ENCODE data around the gene PUS1.
"Not testable (repeated sequence)": the region's sequence is repeated elsewhere in the genome, so short reads cannot be mapped to it uniquely, and the experiment has no call there.

The PUS1 gene

GRCh38 chr12:131949431-131950181 is 20.5 kb downstream of the PUS1 start, which contains the start of gene EP400:
TSS of gene EP400 (plus strand) at chr12:131949942. CDS start at chr12:131960620, 10,678 bp downstream.
- peak within 1 kb of the TSS; percentile 85 for H4K91ac ChIP-seq (ENCODE audit: low read length)
- peak within 1 kb of the TSS; percentile 44 for H2BK15ac ChIP-seq (ENCODE audit: low read depth, poor library complexity, severe bottlenecking)
- H2BK5ac ChIP-seq (ENCODE audit: low read depth, low read length, poor library complexity, severe bottlenecking): peak within 1 kb of the TSS; percentile 82
- peak within 1 kb of the TSS; percentile 79 to 96 for H3K18ac ChIP-seq (ENCODE audit: low read depth in 1 of 2, low read length in 2 of 2)
- H3K36me3 ChIP-seq (ENCODE audit: control insufficient read depth in 1 of 2, insufficient read depth in 2 of 2, low read depth in 1 of 2, low read length in 2 of 2): peaks cover 6 to 7% of the 10 kb centered on the region in 2 experiments
- peaks cover 6% of the 10 kb centered on the region for H3K79me1 ChIP-seq (replicated peaks; ENCODE audit: low read length, poor library complexity, severe bottlenecking)
- peak; percentile 92 for DNase-seq
- H3K23ac ChIP-seq (ENCODE audit: low read length in 2 of 2): peak within 1 kb of the TSS in 1 of 2 experiments; percentile 96
- WGBS: 3% methylated on average over 50 of the region's 97 CpGs
- H2AK5ac ChIP-seq (ENCODE audit: low read length, severe bottlenecking): no peak within 1 kb of the TSS
- H3K14ac ChIP-seq (ENCODE audit: low read length in 2 of 2): peak within 1 kb of the TSS in 1 of 2 experiments; percentile 93
- peak within 1 kb of the TSS; percentile 75 for H2BK120ac ChIP-seq (ENCODE audit: low read depth, low read length)
- H2AFZ ChIP-seq (ENCODE audit: low read depth, low read length): peak within 1 kb of the TSS; percentile 99
- peaks cover 15% of the 10 kb centered on the region for H3K4me1 ChIP-seq (ENCODE audit: control insufficient read depth, insufficient read depth, low read depth, low read length)
- H3K4me3 ChIP-seq (ENCODE audit: insufficient read depth in 1 of 2, low read depth in 1 of 2, low read length in 2 of 2): peak within 1 kb of the TSS; percentile 88 to 97
- H2BK12ac ChIP-seq (ENCODE audit: low read length in 2 of 2): peak within 1 kb of the TSS in 1 of 2 experiments; percentile 94
- peak within 1 kb of the TSS; percentile 90 for H3K9ac ChIP-seq (ENCODE audit: low read length)
- peak within 1 kb of the TSS; percentile 39 for H3K27ac ChIP-seq (ENCODE audit: low read length, poor library complexity, severe bottlenecking)
- H4K8ac ChIP-seq (ENCODE audit: low read length): peak within 1 kb of the TSS; percentile 66
- peak within 1 kb of the TSS; percentile 85 for H3K4me2 ChIP-seq (ENCODE audit: low read length, poor library complexity, severe bottlenecking)
- H3K4ac ChIP-seq (ENCODE audit: low read depth in 1 of 2, low read length in 2 of 2): peak within 1 kb of the TSS; percentile 61 to 87
- H3K9me3 ChIP-seq (ENCODE audit: control insufficient read depth, low read length): no peaks in the 10 kb centered on the region
- no peaks in the 10 kb centered on the region for H3K27me3 ChIP-seq (ENCODE audit: control insufficient read depth in 1 of 2, insufficient read depth in 1 of 2, low read length in 2 of 2)

- Histone ChIP-seq H3K23ac (ENCODE audit: low read length in 2 of 2) (peak overlapping the region in 1 of 2 experiments; percentile 96), H3K9ac (ENCODE audit: low read length) (peak overlapping the region; percentile 90), H4K91ac (ENCODE audit: low read length) (peak overlapping the region; percentile 85), H2BK15ac (ENCODE audit: low read depth, poor library complexity, severe bottlenecking) (no peak overlapping the region), H2BK12ac (ENCODE audit: low read length in 2 of 2) (no peak overlapping the region), H4K8ac (ENCODE audit: low read length) (peak overlapping the region; percentile 66), H3K18ac (ENCODE audit: low read depth in 1 of 2, low read length in 2 of 2) (peak overlapping the region; percentile 79 to 96), H3K14ac (ENCODE audit: low read length in 2 of 2) (peak overlapping the region in 1 of 2 experiments; percentile 93), H2AK5ac (ENCODE audit: low read length, severe bottlenecking) (no peak overlapping the region), H3K79me1 (replicated peaks; ENCODE audit: low read length, poor library complexity, severe bottlenecking) (peaks cover 4% of the 10 kb centered on the region), H3K4me2 (ENCODE audit: low read length, poor library complexity, severe bottlenecking) (peak overlapping the region; percentile 85), H3K4ac (ENCODE audit: low read depth in 1 of 2, low read length in 2 of 2) (peak overlapping the region; percentile 61 to 87), H2BK5ac (ENCODE audit: low read depth, low read length, poor library complexity, severe bottlenecking) (peak overlapping the region; percentile 82), H3K4me3 (ENCODE audit: insufficient read depth in 1 of 2, low read depth in 1 of 2, low read length in 2 of 2) (peak overlapping the region; percentile 88 to 97), H3K27me3 (ENCODE audit: control insufficient read depth in 1 of 2, insufficient read depth in 1 of 2, low read length in 2 of 2) (no peaks in the 10 kb centered on the region), H3K4me1 (ENCODE audit: control insufficient read depth, insufficient read depth, low read depth, low read length) (peaks cover 13% of the 10 kb centered on the region), H3K36me3 (ENCODE audit: control insufficient read depth in 1 of 2, insufficient read depth in 2 of 2, low read depth in 1 of 2, low read length in 2 of 2) (no peaks in the 10 kb centered on the region), H2BK120ac (ENCODE audit: low read depth, low read length) (peak overlapping the region; percentile 75), H3K9me3 (ENCODE audit: control insufficient read depth, low read length) (no peaks in the 10 kb centered on the region), H3K27ac (ENCODE audit: low read length, poor library complexity, severe bottlenecking) (no peak overlapping the region), H2AFZ (ENCODE audit: low read depth, low read length) (peak overlapping the region; percentile 86)
- 4% methylated on average over 59 of the region's 79 CpGs for WGBS
- peak; percentile 40 for DNase-seq
Observed at GRCh38 chr12:131950182-131950913, 21.3 kb downstream of the PUS1 start.

GRCh38 chr12:131953810-131954209 is 24.7 kb downstream of the PUS1 start:
- not testable (repeated sequence) for H3K23ac ChIP-seq (ENCODE audit: low read length in 2 of 2); H3K9ac ChIP-seq (ENCODE audit: low read length); H2AK5ac ChIP-seq (ENCODE audit: low read length, severe bottlenecking); H2BK5ac ChIP-seq (ENCODE audit: low read depth, low read length, poor library complexity, severe bottlenecking); H3K4me2 ChIP-seq (ENCODE audit: low read length, poor library complexity, severe bottlenecking); H3K27ac ChIP-seq (ENCODE audit: low read length, poor library complexity, severe bottlenecking); H2BK12ac ChIP-seq (ENCODE audit: low read length in 2 of 2); H3K9me3 ChIP-seq (ENCODE audit: control insufficient read depth, low read length); H3K4ac ChIP-seq (ENCODE audit: low read depth in 1 of 2, low read length in 2 of 2); H3K36me3 ChIP-seq (ENCODE audit: control insufficient read depth in 1 of 2, insufficient read depth in 2 of 2, low read depth in 1 of 2, low read length in 2 of 2); H3K79me1 ChIP-seq (replicated peaks; ENCODE audit: low read length, poor library complexity, severe bottlenecking); H4K8ac ChIP-seq (ENCODE audit: low read length); H4K91ac ChIP-seq (ENCODE audit: low read length); H3K14ac ChIP-seq (ENCODE audit: low read length in 2 of 2); H2BK120ac ChIP-seq (ENCODE audit: low read depth, low read length); DNase-seq; H3K27me3 ChIP-seq (ENCODE audit: control insufficient read depth in 1 of 2, insufficient read depth in 1 of 2, low read length in 2 of 2); H2BK15ac ChIP-seq (ENCODE audit: low read depth, poor library complexity, severe bottlenecking); H3K4me3 ChIP-seq (ENCODE audit: insufficient read depth in 1 of 2, low read depth in 1 of 2, low read length in 2 of 2); H3K18ac ChIP-seq (ENCODE audit: low read depth in 1 of 2, low read length in 2 of 2); H2AFZ ChIP-seq (ENCODE audit: low read depth, low read length)
- peaks cover 15% of the 10 kb centered on the region for H3K4me1 ChIP-seq (ENCODE audit: control insufficient read depth, insufficient read depth, low read depth, low read length)
- over 99% methylated on average over 8 of the region's 9 CpGs for WGBS

GRCh38 chr12:131954460-131954859 is 25.4 kb downstream of the PUS1 start:
- DNase-seq; H3K4me3 ChIP-seq (ENCODE audit: insufficient read depth in 1 of 2, low read depth in 1 of 2, low read length in 2 of 2); H2AFZ ChIP-seq (ENCODE audit: low read depth, low read length); H2BK120ac ChIP-seq (ENCODE audit: low read depth, low read length); H2AK5ac ChIP-seq (ENCODE audit: low read length, severe bottlenecking); H3K36me3 ChIP-seq (ENCODE audit: control insufficient read depth in 1 of 2, insufficient read depth in 2 of 2, low read depth in 1 of 2, low read length in 2 of 2); H3K27me3 ChIP-seq (ENCODE audit: control insufficient read depth in 1 of 2, insufficient read depth in 1 of 2, low read length in 2 of 2); H2BK15ac ChIP-seq (ENCODE audit: low read depth, poor library complexity, severe bottlenecking); H3K9me3 ChIP-seq (ENCODE audit: control insufficient read depth, low read length); H4K8ac ChIP-seq (ENCODE audit: low read length); H3K23ac ChIP-seq (ENCODE audit: low read length in 2 of 2); H3K18ac ChIP-seq (ENCODE audit: low read depth in 1 of 2, low read length in 2 of 2); H3K27ac ChIP-seq (ENCODE audit: low read length, poor library complexity, severe bottlenecking); H3K79me1 ChIP-seq (replicated peaks; ENCODE audit: low read length, poor library complexity, severe bottlenecking); H3K14ac ChIP-seq (ENCODE audit: low read length in 2 of 2); H3K9ac ChIP-seq (ENCODE audit: low read length); H3K4me2 ChIP-seq (ENCODE audit: low read length, poor library complexity, severe bottlenecking); H2BK12ac ChIP-seq (ENCODE audit: low read length in 2 of 2); H4K91ac ChIP-seq (ENCODE audit: low read length); H2BK5ac ChIP-seq (ENCODE audit: low read depth, low read length, poor library complexity, severe bottlenecking); H3K4ac ChIP-seq (ENCODE audit: low read depth in 1 of 2, low read length in 2 of 2): not testable (repeated sequence)
- peaks cover 18% of the 10 kb centered on the region for H3K4me1 ChIP-seq (ENCODE audit: control insufficient read depth, insufficient read depth, low read depth, low read length)
- 98% methylated on average over 13 of the region's 13 CpGs for WGBS

Data from mesenchymal stem cell (in vitro differentiated cells and primary cell).